ENCODE measurements around the gene IAH1.

DNA sequence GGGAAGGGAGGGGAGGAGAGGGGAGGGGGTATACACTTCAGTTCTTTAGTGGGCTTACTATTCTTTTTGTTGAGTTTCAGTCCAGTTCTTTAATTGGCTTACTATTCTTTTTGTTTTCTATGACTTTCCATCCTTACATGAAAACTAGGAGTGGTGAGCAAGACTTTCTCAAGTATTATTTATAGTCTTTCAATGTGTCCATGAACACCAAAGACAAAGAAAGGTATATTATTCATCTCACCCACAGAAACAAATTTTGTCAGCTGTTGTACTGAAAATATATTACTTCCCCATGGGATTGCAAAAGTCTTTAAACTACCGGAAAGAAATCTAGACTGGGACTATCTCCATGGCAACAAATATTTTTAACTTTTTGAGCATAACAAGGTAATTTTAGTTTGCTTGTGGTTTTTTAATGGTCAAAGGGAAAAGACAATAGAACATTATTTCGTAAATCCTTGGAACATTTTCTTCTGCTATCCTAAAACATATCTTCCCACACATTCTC is 63.7 kb downstream of the IAH1 start:
- TF ChIP-seq CTCF (IDR thresholded peaks at IDR 0.05; ENCODE audit: insufficient read depth, low read depth, low read length), result no peak
- no peak for TF ChIP-seq EZH2 (IDR thresholded peaks at IDR 0.05; ENCODE audit: insufficient read depth, low read length)

Data from astrocyte (in vitro differentiated cells and primary cell).